Tibial nerve (tissue), 4 donors: ENCODE data around the gene NAT8L. TPM values are rescaled to one million over a fixed set of nuclear protein-coding genes. Genes with fewer than 3 reads are reported as not detected.

Experiments
- DNase-seq, 2 donors: peaks; one replicate each; pipeline ENCODE4 v3.0.0-alpha.2; 2019; ENCODE audit warnings: low spot score in 2 of 2
- H3K27ac ChIP-seq, 4 donors: fragments of 200-600 bp; sonication (generic) in 3 of 4; one replicate each; pipeline ENCODE4 v1.5.1; 2017 to 2019; ENCODE audit warnings: mild to moderate bottlenecking in 1 of 4
- H3K27me3 ChIP-seq, 2 donors: fragments of 200-600 bp; sonication (generic) in 1 of 2; one replicate each; pipeline versions ENCODE4 v1.5.1 to v1.6.0; 2017 to 2019
- H3K36me3 ChIP-seq, 3 donors: fragments of 200-600 bp; sonication (generic); one replicate each; pipeline ENCODE4 v1.5.1; 2018 to 2019
- H3K4me1 ChIP-seq, 4 donors: fragments of 200-600 bp; sonication (generic) in 3 of 4; one replicate each; pipeline ENCODE4 v1.5.1; 2017 to 2019
- H3K4me3 ChIP-seq, 4 donors: fragments of 200-600 bp; sonication (generic) in 3 of 4; one replicate each; pipeline ENCODE4 v1.5.1; 2017 to 2019; ENCODE audit warnings: mild to moderate bottlenecking in 1 of 4, moderate library complexity in 1 of 4
- H3K9me3 ChIP-seq, 4 donors: fragments of 200-600 bp; sonication (generic) in 3 of 4; one replicate each; pipeline ENCODE4 v1.5.1; 2017 to 2019
- CTCF ChIP-seq, 5 experiments: fragments of 200-600 bp in 3 of 5; fragments of 450-650 bp in 2 of 5; sonication (generic) in 3 of 5; IDR thresholded peaks; one replicate each; pipeline ENCODE4 v1.5.1; 2016 to 2019; ENCODE audit warnings: antibody characterized with exemption in 5 of 5, mild to moderate bottlenecking in 3 of 5, moderate library complexity in 2 of 5
- EP300 ChIP-seq, 2 donors: sonication (generic); formaldehyde crosslinking; IDR thresholded peaks; one replicate each; pipeline ENCODE4 v1.6.1; 2017; ENCODE audit warnings: antibody characterized with exemption in 2 of 2, mild to moderate bottlenecking in 1 of 2
- POLR2A ChIP-seq, 2 donors: fragments of 450-650 bp; IDR thresholded peaks; one replicate each; pipeline ENCODE4 v1.6.1; 2017; ENCODE audit warnings: antibody characterized with exemption in 2 of 2, mild to moderate bottlenecking in 2 of 2, moderate library complexity in 2 of 2
- WGBS, 2 donors: methylation state at CpG; one replicate each; pipeline ENCODE4 v1.1.5; 2018; 5-methylcytosine and 5-hydroxymethylcytosine counted together
- total RNA-seq, 4 donors: library from RNA; depleted of rRNA; stranded (reverse); fragments of >200 nt; gene quantifications; one replicate each; pipeline ENCODE4 v1.1.0, GENCODE V29; 2016

NAT8L gene
- total RNA-seq, 4 donors from 2014 or later, result 1.8 to 11.1 (median 5.6) TPM

GRCh38 chr4:2103127-2103842 lies 44.2 kb downstream of the NAT8L start:
- Histone ChIP-seq H3K4me1 (no peaks in the 10 kb centered on the region), H3K9me3 (peaks cover 0 to 39% (median 12%) of the 10 kb centered on the region in 4 donors), H3K36me3 (no peaks in the 10 kb centered on the region), H3K4me3 (no peak overlapping the region), H3K27ac (no peak overlapping the region), H3K27me3 (no peaks in the 10 kb centered on the region)
- TF ChIP-seq CTCF (IDR thresholded peaks at IDR 0.05), result no peak
- no peak for TF ChIP-seq EP300 (IDR thresholded peaks at IDR 0.05)
- TF ChIP-seq POLR2A (IDR thresholded peaks at IDR 0.05), result no peak
- WGBS, 2 donors, result 90 to 99% methylated on average over 5 of the region's 5 CpGs
- DNase-seq, result no peak

DNA sequence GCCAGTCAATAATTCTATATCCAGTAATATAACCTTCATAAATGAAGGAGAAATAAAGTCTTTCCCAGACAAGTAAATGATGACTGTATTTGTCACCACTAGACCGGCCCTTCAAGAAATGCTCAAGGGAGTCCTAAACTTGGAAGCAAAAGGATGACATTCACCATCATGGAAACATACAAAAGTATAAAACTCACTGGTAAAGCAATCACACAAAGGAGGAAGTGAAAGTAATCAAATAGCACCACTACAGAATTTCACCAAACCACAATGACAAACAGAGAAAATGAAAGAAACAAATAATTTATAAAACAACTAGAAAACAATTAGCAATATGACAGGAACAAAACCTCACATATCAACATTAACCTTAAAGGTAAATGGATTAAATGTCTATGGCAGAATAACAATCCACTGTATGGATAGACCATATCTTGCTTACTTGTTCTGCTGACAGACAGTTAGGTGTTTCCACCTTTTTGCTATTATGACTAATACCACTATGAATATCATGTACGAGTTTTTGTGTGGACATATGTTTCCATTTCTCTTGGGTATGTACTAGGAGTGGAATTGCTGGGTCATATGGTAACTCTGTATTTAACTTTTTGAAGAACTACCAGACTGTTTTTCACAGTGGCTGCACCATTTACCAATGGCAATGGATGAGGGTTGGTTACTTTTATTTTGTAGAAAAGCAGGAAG lies 44.9 kb downstream of the NAT8L start:
- no peak for TF ChIP-seq EP300 (IDR thresholded peaks at IDR 0.05)
- 77 to 88% methylated on average over 2 of the region's 2 CpGs for WGBS, 2 donors
- H3K27ac ChIP-seq, result no peak overlapping the region
- no peak overlapping the region for H3K4me3 ChIP-seq
- no peaks in the 10 kb centered on the region for H3K4me1 ChIP-seq
- no peaks in the 10 kb centered on the region for H3K36me3 ChIP-seq
- H3K27me3 ChIP-seq, result no peaks in the 10 kb centered on the region
- no peak for DNase-seq
- peaks cover 0 to 39% (median 12%) of the 10 kb centered on the region in 4 donors for H3K9me3 ChIP-seq

GRCh38 chr4:2104556-2105345 lies 45.6 kb downstream of the NAT8L start:
- Histone ChIP-seq H3K27me3 (no peaks in the 10 kb centered on the region), H3K27ac (no peak overlapping the region), H3K36me3 (no peaks in the 10 kb centered on the region), H3K4me3 (no peak overlapping the region), H3K4me1 (no peaks in the 10 kb centered on the region), H3K9me3 (peaks cover 0 to 39% (median 12%) of the 10 kb centered on the region in 4 donors)
- WGBS, 2 donors, result 76 to 85% methylated on average over 9 of the region's 9 CpGs
- no peak for DNase-seq
- no peak for TF ChIP-seq EP300 (IDR thresholded peaks at IDR 0.05)
- TF ChIP-seq POLR2A (IDR thresholded peaks at IDR 0.05), result no peak
- no peak for TF ChIP-seq CTCF (IDR thresholded peaks at IDR 0.05)

GRCh38 chr4:2105559-2105958 lies 46.4 kb downstream of the NAT8L start:
- TF ChIP-seq POLR2A (IDR thresholded peaks at IDR 0.05) (no peak), CTCF (IDR thresholded peaks at IDR 0.05) (no peak), EP300 (IDR thresholded peaks at IDR 0.05) (no peak)
- H3K9me3 ChIP-seq, result peaks cover 0 to 39% (median 12%) of the 10 kb centered on the region in 4 donors
- H3K27me3 ChIP-seq, result no peaks in the 10 kb centered on the region
- DNase-seq, result no peak
- H3K36me3 ChIP-seq, result no peaks in the 10 kb centered on the region
- H3K4me1 ChIP-seq, result no peaks in the 10 kb centered on the region
- WGBS, 2 donors, result 92 to 95% methylated on average over 1 of the region's 1 CpG
- H3K4me3 ChIP-seq, result no peak overlapping the region
- no peak overlapping the region for H3K27ac ChIP-seq

DNA sequence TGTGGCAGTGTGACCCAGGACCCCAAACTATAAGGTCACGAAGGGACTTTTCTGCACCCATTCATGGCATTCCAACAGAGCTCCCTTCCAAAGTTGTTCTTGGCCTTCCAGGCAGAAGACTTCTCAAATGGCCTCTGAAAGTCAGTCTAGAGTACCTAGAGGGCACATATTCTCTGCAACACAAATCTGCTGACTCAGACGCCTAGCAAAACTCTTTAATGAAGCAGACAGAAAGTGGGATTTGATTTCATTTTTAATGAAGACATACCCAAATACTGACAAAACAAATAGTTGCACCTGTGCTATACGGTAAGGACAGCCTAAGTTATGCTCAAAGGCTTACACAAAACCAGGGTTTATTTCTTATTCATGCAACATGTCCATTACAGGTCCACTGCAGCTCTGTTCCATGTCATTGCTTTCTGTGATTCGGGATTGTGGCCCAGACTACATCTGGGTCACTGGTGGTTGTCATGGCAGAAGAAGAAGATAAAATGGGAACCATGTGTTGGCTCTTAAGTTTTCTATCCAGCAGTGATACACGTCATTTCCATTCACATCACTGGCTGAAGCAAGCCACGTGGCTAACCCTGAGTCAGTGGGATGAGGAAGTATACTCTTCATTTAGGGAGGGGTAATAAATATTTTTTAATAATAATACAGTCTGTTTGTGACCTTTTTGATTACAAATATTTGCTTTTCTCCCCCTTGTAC lies 57.7 kb downstream of the NAT8L start:
- no peak for DNase-seq
- H3K9me3 ChIP-seq, result no peaks in the 10 kb centered on the region
- H3K27me3 ChIP-seq, result no peaks in the 10 kb centered on the region
- H3K27ac ChIP-seq, result no peak overlapping the region
- no peaks in the 10 kb centered on the region for H3K36me3 ChIP-seq
- H3K4me1 ChIP-seq, result no peaks in the 10 kb centered on the region
- WGBS, 2 donors, result 79 to 87% methylated on average over 6 of the region's 6 CpGs
- TF ChIP-seq CTCF (IDR thresholded peaks at IDR 0.05) (no peak), POLR2A (IDR thresholded peaks at IDR 0.05) (no peak), EP300 (IDR thresholded peaks at IDR 0.05) (no peak)
- no peak overlapping the region for H3K4me3 ChIP-seq
